HEK293 (cell line): ENCODE measurements around the gene ZNF618.

ENCODE experiments used
- KLF16 ChIP-seq: fragments of 450-650 bp; formaldehyde crosslinking; IDR thresholded peaks from 2 replicates; pipeline ENCODE4 v1.5.1; 2017; ENCODE audit warnings: missing biosample characterization, missing genetic modification characterization
- ZNF335 ChIP-seq: fragments of 450-650 bp; formaldehyde crosslinking; conservative IDR thresholded peaks from 2 replicates; pipeline ENCODE4 v1.5.1; 2016; ENCODE audit warnings: missing biosample characterization, missing genetic modification characterization

GRCh38 chr9:113915817-113916434 lies 39.8 kb downstream of the ZNF618 start:
- TF ChIP-seq KLF16 (tag by site-specific recombination) (no peak), ZNF335 (tag by site-specific recombination) (no peak)
